Activated B cell treated with CpG ODN at 0.5 μM for 24 hours (primary cell): ENCODE measurements around the gene STIM2. TPM values are rescaled to one million over a fixed set of nuclear protein-coding genes. Genes with fewer than 3 reads are reported as not detected.

Experiments used
- ATAC-seq: fragments of 200-7000 bp; cut with Tn5 transposase; one replicate; pipeline ENCODE4 v1.10.0; 2021; ENCODE audit warnings: low read depth, mild to moderate bottlenecking, moderate library complexity
- CTCF ChIA-PET: fragments of 350-600 bp; sonication (Branson Sonifier 250); formaldehyde crosslinking; loops from one replicate; lab custom pipeline; 2021; ENCODE audit warnings: antibody characterized with exemption; lab: Charles Lee
- POLR2A ChIA-PET: fragments of 350-600 bp; sonication (Branson Sonifier 250); formaldehyde crosslinking; loops from one replicate; lab custom pipeline; 2021; ENCODE audit warnings: antibody characterized with exemption; lab: Charles Lee
- DNase-seq: peaks from one replicate; pipeline ENCODE4 v3.0.0; 2022
- H3K27ac Mint-ChIP-seq: one replicate; pipeline ENCODE4 v1.8.0; 2020; ENCODE audit warnings: mixed read lengths
- H3K27me3 Mint-ChIP-seq: one replicate; pipeline ENCODE4 v1.8.0; 2021; ENCODE audit warnings: mixed read lengths
- H3K36me3 Mint-ChIP-seq: one replicate; pipeline ENCODE4 v1.8.0; 2021; ENCODE audit warnings: low read depth, mixed read lengths
- H3K4me1 Mint-ChIP-seq: one replicate; pipeline ENCODE4 v1.8.0; 2021; ENCODE audit warnings: mixed read lengths
- H3K4me3 Mint-ChIP-seq: one replicate; pipeline ENCODE4 v1.8.0; 2020; ENCODE audit warnings: mild to moderate bottlenecking, mixed read lengths
- H3K9me3 Mint-ChIP-seq: one replicate; pipeline ENCODE4 v1.8.0; 2020; ENCODE audit warnings: mixed read lengths
- intact Hi-C: fragments of 100-400 bp; cut with micrococcal nuclease; formaldehyde crosslinking; loops from one replicate; pipeline ENCODE4 v1.15.1; 2024
- total RNA-seq: library from RNA; stranded (reverse); gene quantifications from 2 replicates; pipeline ENCODE4 v1.2.3, GENCODE V29; 2022
- TF ChIP-seq, protein P1 (sequence below): fragments of 200-600 bp; IDR thresholded peaks from one replicate; pipeline ENCODE4 v1.8.0; 2022; ENCODE audit warnings: antibody characterized with exemption, mild to moderate bottlenecking

STIM2 gene
- total RNA-seq, 1 donor from 2014 or later: 59.8 TPM

DNA sequence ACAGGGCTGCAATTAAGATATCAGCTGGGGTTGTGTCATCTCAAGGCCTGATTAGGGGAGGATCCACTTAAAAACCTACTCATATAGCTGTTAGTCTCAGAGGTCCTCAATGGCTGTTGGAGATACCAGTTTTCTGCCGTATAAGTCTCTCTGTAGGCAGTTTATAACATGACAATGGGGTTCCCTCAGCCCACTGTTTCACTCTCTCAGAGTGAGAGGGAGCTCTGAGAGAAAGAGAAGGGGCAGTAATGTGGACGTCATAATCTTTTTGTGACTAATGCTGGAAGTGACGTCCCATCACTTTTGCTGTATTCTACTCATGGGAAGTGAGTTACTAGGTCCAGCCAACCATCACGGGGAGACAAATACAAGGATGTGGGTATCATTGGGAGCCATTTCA, 70.3 kb downstream of the STIM2 start:
- ATAC-seq (no peak), DNase-seq (no peak)
- intact Hi-C loops: no loop called here
- H3K9me3 Mint-ChIP-seq: no peaks in the 10 kb centered on the region
- H3K27me3 Mint-ChIP-seq: no peaks in the 10 kb centered on the region
- CTCF ChIA-PET: no interaction called here
- POLR2A ChIA-PET: interaction anchor here (0.6 kb wide), 1 partner anchor 44 kb away, joined by 4 read pairs; no protein-coding TSS in a partner anchor
- TF ChIP-seq, protein P1, sequence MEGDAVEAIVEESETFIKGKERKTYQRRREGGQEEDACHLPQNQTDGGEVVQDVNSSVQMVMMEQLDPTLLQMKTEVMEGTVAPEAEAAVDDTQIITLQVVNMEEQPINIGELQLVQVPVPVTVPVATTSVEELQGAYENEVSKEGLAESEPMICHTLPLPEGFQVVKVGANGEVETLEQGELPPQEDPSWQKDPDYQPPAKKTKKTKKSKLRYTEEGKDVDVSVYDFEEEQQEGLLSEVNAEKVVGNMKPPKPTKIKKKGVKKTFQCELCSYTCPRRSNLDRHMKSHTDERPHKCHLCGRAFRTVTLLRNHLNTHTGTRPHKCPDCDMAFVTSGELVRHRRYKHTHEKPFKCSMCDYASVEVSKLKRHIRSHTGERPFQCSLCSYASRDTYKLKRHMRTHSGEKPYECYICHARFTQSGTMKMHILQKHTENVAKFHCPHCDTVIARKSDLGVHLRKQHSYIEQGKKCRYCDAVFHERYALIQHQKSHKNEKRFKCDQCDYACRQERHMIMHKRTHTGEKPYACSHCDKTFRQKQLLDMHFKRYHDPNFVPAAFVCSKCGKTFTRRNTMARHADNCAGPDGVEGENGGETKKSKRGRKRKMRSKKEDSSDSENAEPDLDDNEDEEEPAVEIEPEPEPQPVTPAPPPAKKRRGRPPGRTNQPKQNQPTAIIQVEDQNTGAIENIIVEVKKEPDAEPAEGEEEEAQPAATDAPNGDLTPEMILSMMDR: no peak
- H3K27ac Mint-ChIP-seq: peak overlapping the region; percentile 68
- H3K4me1 Mint-ChIP-seq: peaks cover 36% of the 10 kb centered on the region
- peaks cover 11% of the 10 kb centered on the region for H3K36me3 Mint-ChIP-seq
- H3K4me3 Mint-ChIP-seq: no peak overlapping the region

DNA sequence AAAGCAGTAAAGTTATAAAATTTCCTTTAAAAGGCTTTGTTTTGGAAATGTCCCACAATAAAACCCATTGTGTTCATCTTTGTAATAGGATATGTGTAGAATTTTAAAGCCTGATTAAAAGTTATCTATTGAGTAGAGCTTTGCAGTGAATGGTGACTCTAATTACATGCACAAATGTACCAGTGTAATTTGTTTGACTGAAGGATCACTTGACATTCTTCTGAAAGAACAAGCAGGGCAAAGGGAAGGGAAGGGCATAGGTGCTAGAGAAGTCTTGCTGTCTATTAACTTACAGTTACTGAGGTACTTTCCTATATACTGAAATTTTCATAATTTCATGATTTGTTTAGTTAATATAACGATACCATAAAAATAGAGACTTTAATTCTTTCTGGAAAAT, 70.8 kb downstream of the STIM2 start:
- H3K4me1 Mint-ChIP-seq: peaks cover 41% of the 10 kb centered on the region
- no peaks in the 10 kb centered on the region for H3K9me3 Mint-ChIP-seq
- CTCF ChIA-PET: no interaction called here
- DNase-seq: no peak
- H3K4me3 Mint-ChIP-seq: no peak overlapping the region
- no peaks in the 10 kb centered on the region for H3K27me3 Mint-ChIP-seq
- POLR2A ChIA-PET: no interaction called here
- H3K27ac Mint-ChIP-seq: no peak overlapping the region
- intact Hi-C loops: no loop called here
- ATAC-seq: no peak
- H3K36me3 Mint-ChIP-seq: peaks cover 11% of the 10 kb centered on the region
- TF ChIP-seq, protein P1: no peak

DNA sequence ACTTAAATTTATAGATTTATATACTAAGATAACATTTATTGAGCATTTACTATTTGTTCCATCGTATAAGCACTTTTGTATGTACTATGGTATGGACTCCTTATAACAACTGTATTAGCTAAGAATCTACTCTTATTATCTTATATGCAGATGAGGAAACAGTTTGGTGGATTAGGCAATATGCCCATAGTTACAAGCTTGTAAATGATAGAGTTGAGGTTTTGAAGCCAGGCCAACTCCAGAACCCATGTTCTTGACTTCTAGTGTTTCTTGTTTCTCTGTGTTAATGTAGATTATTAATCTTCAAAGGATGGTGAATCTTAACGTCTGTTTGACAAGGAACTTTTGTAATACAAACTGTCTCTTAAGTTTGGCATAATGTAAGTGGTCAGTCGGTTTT, 71.3 kb downstream of the STIM2 start:
- H3K27ac Mint-ChIP-seq: no peak overlapping the region
- H3K9me3 Mint-ChIP-seq: no peaks in the 10 kb centered on the region
- peaks cover 46% of the 10 kb centered on the region for H3K4me1 Mint-ChIP-seq
- ATAC-seq (no peak), DNase-seq (no peak)
- H3K36me3 Mint-ChIP-seq: peaks cover 11% of the 10 kb centered on the region
- TF ChIP-seq, protein P1: no peak
- no peaks in the 10 kb centered on the region for H3K27me3 Mint-ChIP-seq
- POLR2A ChIA-PET: no interaction called here
- H3K4me3 Mint-ChIP-seq: no peak overlapping the region
- intact Hi-C loops: no loop called here
- CTCF ChIA-PET: no interaction called here

DNA sequence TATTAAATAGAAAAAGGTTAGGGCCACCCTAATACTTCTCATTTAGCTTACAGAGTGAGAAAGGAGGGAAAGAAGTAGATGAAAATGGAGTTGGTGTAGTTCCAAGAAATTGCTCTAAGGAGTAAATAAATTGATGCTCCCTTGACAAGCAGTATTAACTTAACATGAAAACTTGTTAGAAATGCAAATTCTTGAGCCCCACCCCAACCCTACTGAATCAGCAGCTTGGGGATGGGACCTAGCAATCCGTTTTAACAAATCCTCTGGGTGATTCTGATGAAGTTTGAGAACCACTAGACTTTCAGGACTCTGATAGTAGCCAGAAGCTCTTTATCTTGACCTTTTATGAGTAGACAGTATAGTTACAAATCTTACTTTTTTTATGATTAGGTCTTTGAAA, 74.8 kb downstream of the STIM2 start:
- H3K9me3 Mint-ChIP-seq: no peaks in the 10 kb centered on the region

DNA sequence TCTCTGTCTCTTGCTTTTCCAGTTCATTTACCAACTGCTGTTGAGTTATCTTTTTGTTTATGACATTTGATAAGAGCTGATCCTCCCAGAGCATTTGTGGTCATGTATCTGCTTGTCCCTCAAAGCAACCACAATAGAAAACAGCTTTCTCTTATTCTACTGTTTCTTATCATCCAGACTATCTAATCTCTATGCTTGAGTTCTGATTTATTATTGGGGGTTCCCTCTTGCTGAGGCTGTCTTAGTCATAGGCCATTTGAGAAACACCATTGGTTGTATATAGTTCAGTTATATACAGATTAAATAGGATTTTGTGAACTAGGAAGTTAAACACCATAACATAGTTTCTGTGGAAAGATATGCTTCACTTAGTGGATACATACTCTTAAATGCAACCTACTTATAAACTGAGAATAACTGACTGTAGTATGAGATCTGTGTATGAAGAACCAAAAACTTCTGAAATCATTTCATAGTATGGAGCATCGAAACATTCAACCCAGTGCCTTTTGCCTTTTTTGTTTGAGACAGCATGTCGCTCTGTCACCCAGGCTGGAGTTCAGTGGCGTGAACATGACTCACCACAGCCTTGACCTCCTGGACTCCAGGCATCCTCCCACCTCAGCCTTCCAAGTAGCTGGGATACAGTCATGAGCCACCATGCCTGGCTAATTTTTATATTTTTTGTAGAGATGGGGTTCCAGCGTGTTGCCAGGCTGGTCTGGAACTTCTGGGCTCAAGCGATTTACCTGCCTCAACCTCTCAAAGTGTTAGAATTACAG, 75.8 kb downstream of the STIM2 start:
- ATAC-seq: no peak
- CTCF ChIA-PET: no interaction called here

More for the DNA sequence above, 74.8 kb downstream of the STIM2 start:
- intact Hi-C loops: loop anchor here (5.0 kb wide), 1 partner anchor 73 kb away; the partner anchor contains the start of gene STIM2
- POLR2A ChIA-PET: interaction anchor here (0.9 kb wide), 1 partner anchor 62 kb away, joined by 3 read pairs; no protein-coding TSS in a partner anchor
- TF ChIP-seq, protein P1: no peak
- Mint-ChIP-seq H3K27me3 (no peaks in the 10 kb centered on the region), H3K4me1 (peaks cover 63% of the 10 kb centered on the region), H3K36me3 (peaks cover 7% of the 10 kb centered on the region), H3K4me3 (no peak overlapping the region), H3K27ac (peak overlapping the region; percentile 46)
- DNase-seq (no peak), ATAC-seq (no peak)
- CTCF ChIA-PET: no interaction called here

More for the DNA sequence above, 75.8 kb downstream of the STIM2 start:
- H3K27me3 Mint-ChIP-seq: no peaks in the 10 kb centered on the region
- peaks cover 68% of the 10 kb centered on the region for H3K4me1 Mint-ChIP-seq
- peaks cover 7% of the 10 kb centered on the region for H3K36me3 Mint-ChIP-seq
- TF ChIP-seq, protein P1: no peak
- no peak overlapping the region for H3K4me3 Mint-ChIP-seq
- intact Hi-C loops: loop anchor here (1.0 to 5.0 kb wide), 4 partner anchors 52 to 354 kb away; partner anchors contain the start of gene STIM2
- peak overlapping the region; percentile 46 for H3K27ac Mint-ChIP-seq
- POLR2A ChIA-PET: interaction anchor here (0.9 kb wide), 1 partner anchor 63 kb away, joined by 3 read pairs; no protein-coding TSS in a partner anchor
- DNase-seq: no peak
- no peaks in the 10 kb centered on the region for H3K9me3 Mint-ChIP-seq
